HepG2 (cell line): ENCODE data around the gene GLYR1. TPM values are rescaled to one million over a fixed set of nuclear protein-coding genes. Genes with fewer than 3 reads are reported as not detected.

Experiments used
- ATAC-seq: fragments of 200-7000 bp; cut with Tn5 transposase; 3 replicates; pipeline ENCODE4 v1.9.1; 2020; ENCODE audit warnings: mild to moderate bottlenecking, moderate library complexity
- BruUV-seq: library from RNA; stranded (reverse); fragments of 400-500 nt; replicated peaks from 2 replicates; lab custom pipeline; 2021; lab: Mats Ljungman, UMichigan
- CTCF ChIA-PET: fragments of 300-600 bp; formaldehyde crosslinking; extraction: SDS; loops from one replicate; lab custom pipeline; 2021; ENCODE audit warnings: low total read pairs, inconsistent platforms, low intra/inter-chr PET ratio; lab: Yijun Ruan, JAX
- POLR2A ChIA-PET: fragments of 350-600 bp; sonication (Branson Sonifier 250); formaldehyde crosslinking; loops from one replicate; lab custom pipeline; 2020; ENCODE audit warnings: antibody characterized with exemption, inconsistent platforms; lab: Yijun Ruan, JAX
- DNase-seq: peaks from one replicate; pipeline ENCODE4 v3.0.0-alpha.2; 2015; ENCODE audit warnings: low spot score
- FAIRE-seq: peaks from 3 replicates; lab custom pipeline; 2011; peaks lifted over from hg19 to GRCh38; lab: Jason Lieb, UNC
- H2AFZ ChIP-seq: one replicate; pipeline ENCODE4 v1.6.1; 2011; ENCODE audit warnings: low read length, inconsistent platforms
- H3K27ac ChIP-seq: fragments of 300-600 bp; 3 replicates; pipeline ENCODE4 v1.8.0; 2011; ENCODE audit warnings: mixed run types, mild to moderate bottlenecking, mixed read lengths, low read length, inconsistent platforms; ENCODE audit not compliant: insufficient read depth; ENCODE audit errors: extremely low read length
- H3K27me3 ChIP-seq, 2 experiments: fragments of 200-600 bp in 1 of 2; 2 replicates in 1 of 2; 3 replicates in 1 of 2; pipeline versions ENCODE4 v1.6.0 to v1.8.0; 2011; ENCODE audit warnings: low read length in 2 of 2, mild to moderate bottlenecking in 2 of 2, moderate library complexity in 2 of 2, inconsistent platforms in 1 of 2; ENCODE audit not compliant: insufficient read depth in 2 of 2, control insufficient read depth in 1 of 2
- H3K36me3 ChIP-seq, 2 experiments: fragments of 200-600 bp in 1 of 2; replicated peaks in 1 of 2; 2 replicates in 1 of 2; 3 replicates in 1 of 2; pipeline versions ENCODE4 v1.5.1 to v1.8.0; 2011; ENCODE audit warnings: low read length in 2 of 2, inconsistent platforms in 1 of 2; ENCODE audit not compliant: insufficient read depth in 2 of 2, control insufficient read depth in 1 of 2
- H3K4me1 ChIP-seq: 2 replicates; pipeline ENCODE4 v1.5.1; 2012; ENCODE audit warnings: low read length, inconsistent platforms; ENCODE audit not compliant: insufficient read depth
- H3K4me2 ChIP-seq: 2 replicates; pipeline ENCODE4 v1.6.0; 2011; ENCODE audit warnings: low read depth, low read length, inconsistent platforms
- H3K4me3 ChIP-seq, 3 experiments: fragments of 200-600 bp in 1 of 3; sonication (generic), shearing (Covaris generic) in 1 of 3; replicated peaks in 1 of 3; 2 replicates each; pipeline ENCODE4 v1.5.1; 2011 to 2016; ENCODE audit warnings: low read length in 3 of 3, inconsistent platforms in 2 of 3, low read depth in 2 of 3, mild to moderate bottlenecking in 2 of 3, control low read depth in 1 of 3, mixed read lengths in 1 of 3; ENCODE audit not compliant: insufficient read depth in 1 of 3
- H3K79me2 ChIP-seq: one replicate; pipeline ENCODE4 v1.6.1; 2011; ENCODE audit warnings: low read length, inconsistent platforms; ENCODE audit not compliant: insufficient read depth
- H3K9ac ChIP-seq: 2 replicates; pipeline ENCODE4 v1.6.0; 2011; ENCODE audit warnings: mild to moderate bottlenecking, low read depth, low read length, inconsistent platforms; ENCODE audit not compliant: insufficient read depth
- H3K9me3 ChIP-seq: 2 replicates; pipeline ENCODE4 v1.5.1; 2012; ENCODE audit warnings: mild to moderate bottlenecking, low read length
- H4K20me1 ChIP-seq: 2 replicates; pipeline ENCODE4 v1.6.0; 2011; ENCODE audit warnings: inconsistent platforms, mild to moderate bottlenecking, low read length, moderate library complexity; ENCODE audit not compliant: insufficient read depth
- CEBPZ ChIP-seq: IDR thresholded peaks from 2 replicates; pipeline ENCODE4 v1.6.1; 2012; ENCODE audit warnings: low read length, improper control_type of control experiment
- GMEB1 ChIP-seq: sonication (generic); formaldehyde crosslinking; IDR thresholded peaks from 2 replicates; pipeline ENCODE4 v1.5.1; 2020; ENCODE audit warnings: missing genetic modification reagents, mild to moderate bottlenecking, borderline replicate concordance
- HNRNPK ChIP-seq: fragments of 200-400 bp; formaldehyde crosslinking; IDR thresholded peaks from 2 replicates; pipeline ENCODE4 v1.6.1; 2018; ENCODE audit warnings: low read length, low read depth, moderate library complexity, mild to moderate bottlenecking; ENCODE audit not compliant: poor library complexity, severe bottlenecking
- MAX ChIP-seq: IDR thresholded peaks from 2 replicates; pipeline ENCODE4 v1.6.1; 2012; ENCODE audit warnings: inconsistent platforms
- NKX3-1 ChIP-seq: sonication (generic); formaldehyde crosslinking; IDR thresholded peaks from 2 replicates; pipeline ENCODE4 v1.5.0; 2020; ENCODE audit warnings: missing genetic modification reagents
- NONO ChIP-seq, 2 experiments: fragments of 450-650 bp in 1 of 2; sonication (generic) in 1 of 2; formaldehyde crosslinking in 1 of 2; IDR thresholded peaks in 1 of 2; conservative IDR thresholded peaks in 1 of 2; 2 replicates each; pipeline versions ENCODE4 v1.6.1 to v1.8.0; 2017 to 2022; ENCODE audit warnings: mild to moderate bottlenecking in 1 of 2, missing genetic modification reagents in 1 of 2, moderate library complexity in 1 of 2
- TAF15 ChIP-seq: fragments of 200-400 bp; formaldehyde crosslinking; IDR thresholded peaks from one replicate; pipeline ENCODE4 v1.6.1; 2018; ENCODE audit warnings: mild to moderate bottlenecking, low read depth, low read length; ENCODE audit not compliant: poor library complexity, severe bottlenecking
- TEAD2 ChIP-seq: sonication (generic); formaldehyde crosslinking; IDR thresholded peaks from 2 replicates; pipeline ENCODE4 v1.9.0; 2021; ENCODE audit warnings: missing genetic modification reagents
- ZBTB7A ChIP-seq: sonication (generic); formaldehyde crosslinking; IDR thresholded peaks from 2 replicates; pipeline ENCODE4 v1.8.0; 2022; ENCODE audit warnings: mild to moderate bottlenecking, missing genetic modification reagents
- ZNF225 ChIP-seq: sonication (generic); formaldehyde crosslinking; IDR thresholded peaks from 2 replicates; pipeline ENCODE4 v1.4.0; 2020; ENCODE audit warnings: mild to moderate bottlenecking, missing genetic modification reagents
- ZNF235 ChIP-seq: sonication (generic); formaldehyde crosslinking; IDR thresholded peaks from 2 replicates; pipeline ENCODE4 v1.8.1; 2023; ENCODE audit warnings: mild to moderate bottlenecking, missing genetic modification reagents, borderline replicate concordance
- WGBS: methylation state at CpG from one replicate; pipeline ENCODE4 v1.1.6; 2017; ENCODE audit warnings: low lambda C conversion rate; 5-methylcytosine and 5-hydroxymethylcytosine counted together
- in situ Hi-C: cut with HindIII; loops from 2 replicates; pipeline ENCODE4 v1.10.0; 2017; ENCODE audit warnings: low pct_unique_long_range_greater_than_20kb; ENCODE audit not compliant: extremely low pct_ligation_motif_present
- intact Hi-C: fragments of 100-400 bp; cut with micrococcal nuclease; formaldehyde crosslinking; loops from one replicate; pipeline ENCODE4 v1.10.0; 2022; ENCODE audit not compliant: unreplicated experiment
- polyA plus RNA-seq, 8 experiments: library from polyadenylated mRNA; depleted of rRNA in 3 of 8; stranded (reverse) in 7 of 8; unstranded in 1 of 8; fragments of >200 nt; fragmentation: Illumina TruSeq in 4 of 8; extraction: Trizol in 4 of 8; gene quantifications; 2 replicates each; pipeline versions ENCODE4 v1.2.1 to v1.2.3, GENCODE V29; 2011 to 2016; ENCODE audit warnings: low read depth in 4 of 8, missing spikeins in 1 of 8, mixed read lengths in 1 of 8; ENCODE audit not compliant: insufficient read depth in 1 of 8
- total RNA-seq, 5 experiments: library from RNA; depleted of rRNA; stranded (reverse); fragments of >200 nt; fragmentation: Illumina TruSeq; extraction: Trizol; gene quantifications; 2 replicates each; pipeline ENCODE4 v1.2.3, GENCODE V29; 2016; ENCODE audit warnings: low read depth in 1 of 5

Gene GLYR1
- total and polyA plus RNA-seq, 2 of the 13 experiments (the other 11 are each of a cell fraction or from before 2014, with no cell fraction given), result 28.3 to 48.7 TPM

- TF ChIP-seq CEBPZ (no peak), ZBTB7A (CRISPR knock-in tag) (no peak), GMEB1 (no peak), NONO (IDR thresholded peaks at IDR 0.05) (no peak), NONO (CRISPR knock-in tag; conservative IDR thresholded peaks at IDR 0.05) (no peak), HNRNPK (no peak), ZNF235 (CRISPR knock-in tag) (no peak)
Measured at GRCh38 chr16:4873091-4873490, 26.0 kb upstream of the GLYR1 start (continued).

- no peak for DNase-seq
- CTCF ChIA-PET, result no interaction called here
- in situ Hi-C loops, result no loop called here
- intact Hi-C loops, result no loop called here
- POLR2A ChIA-PET, result no interaction called here
- Histone ChIP-seq H3K9ac (no peak overlapping the region), H3K4me3 (no peak overlapping the region), H3K79me2 (peaks cover 24% of the 10 kb centered on the region), H3K4me2 (no peak overlapping the region), H4K20me1 (no peaks in the 10 kb centered on the region; the same call in 1 of the 2 replicates), H3K36me3 (peaks cover 42 to 78% of the 10 kb centered on the region in 2 experiments), H3K27me3 (no peaks in the 10 kb centered on the region), H2AFZ (no peak overlapping the region), H3K9me3 (no peaks in the 10 kb centered on the region), H3K4me1 (peaks cover 32% of the 10 kb centered on the region), H3K27ac (no peak overlapping the region)
- FAIRE-seq, result no peak
- no TSS peak for BruUV-seq
- no peak for ATAC-seq
- WGBS, result 100% methylated on average over 1 of the region's 4 CpGs
- TF ChIP-seq MAX (no peak), ZNF225 (CRISPR knock-in tag) (no peak), TEAD2 (CRISPR knock-in tag) (no peak), TAF15 (no peak), NKX3-1 (CRISPR knock-in tag) (no peak)
Measured at GRCh38 chr16:4871071-4871470, 24.0 kb upstream of the GLYR1 start.
